Left lung (tissue), 10 donors: Measurements from ENCODE around the gene CCDC61. TPM values are rescaled to one million over a fixed set of nuclear protein-coding genes. Genes with fewer than 3 reads are reported as not detected.

Experiments used
- ATAC-seq: fragments of 200-7000 bp; cut with Tn5 transposase; one replicate; pipeline ENCODE4 v1.9.1; 2020; ENCODE audit warnings: moderate library complexity
- DNase-seq, 4 donors: peaks; one replicate each; pipeline ENCODE4 v3.0.0-alpha.2; 2013 to 2020
- H3K27ac ChIP-seq, 2 donors: fragments of 200-600 bp; sonication (generic) in 1 of 2; one replicate each; pipeline versions ENCODE4 v1.5.0 to v1.8.0; 2020 to 2021
- H3K27me3 ChIP-seq, 2 donors: fragments of 200-600 bp; sonication (generic) in 1 of 2; one replicate each; pipeline versions ENCODE4 v1.5.0 to v1.8.0; 2020 to 2021
- H3K36me3 ChIP-seq, 2 donors: fragments of 200-600 bp; sonication (generic) in 1 of 2; one replicate each; pipeline versions ENCODE4 v1.5.0 to v1.8.0; 2020 to 2021
- H3K4me1 ChIP-seq, 2 donors: fragments of 200-600 bp; one replicate each; pipeline ENCODE4 v1.8.0; 2021
- H3K4me3 ChIP-seq, 2 donors: fragments of 200-600 bp; sonication (generic) in 1 of 2; one replicate each; pipeline versions ENCODE4 v1.5.0 to v1.8.0; 2020 to 2021; ENCODE audit warnings: mild to moderate bottlenecking in 1 of 2
- H3K9me3 ChIP-seq, 2 donors: fragments of 200-600 bp; sonication (generic) in 1 of 2; one replicate each; pipeline versions ENCODE4 v1.5.0 to v1.8.0; 2020 to 2021
- intact Hi-C, 2 donors: fragments of 100-400 bp; cut with DNase I; formaldehyde crosslinking; loops; one replicate each; pipeline versions ENCODE4 v1.11.2 to v1.14.2; 2022
- polyA plus RNA-seq, 6 donors: library from polyadenylated mRNA; unstranded; fragments of 120-200 nt; gene quantifications; one replicate each; pipeline ENCODE4 v1.2.1, GENCODE V29; 2013; ENCODE audit not compliant: insufficient read length in 6 of 6
- total RNA-seq, 2 donors: library from RNA; stranded (reverse); fragmentation: NEBNext Ultra II Directional; extraction: Animal tissue kit (Norgen Biotek cat#: 25700); gene quantifications; one replicate each; pipeline ENCODE4 v1.2.1, GENCODE V29; 2021
- TF ChIP-seq, protein P1 (sequence below), 2 donors: fragments of 200-600 bp; sonication (generic) in 1 of 2; IDR thresholded peaks; one replicate each; pipeline versions ENCODE4 v1.5.0 to v1.8.0; 2021; ENCODE audit warnings: antibody characterized with exemption in 2 of 2
- donor health status: DM: no; HTN: yes; CAD: no.
- donor health status: DM: no; HTN: no; CAD: no.

Gene CCDC61
- total and polyA plus RNA-seq, 8 donors, result 12.1 to 17.3 (median 15.1) TPM

GRCh38 chr19:45998834-45999233, 3.6 kb downstream of the CCDC61 start:
- H3K36me3 ChIP-seq, result peaks cover 0 to 13% of the 10 kb centered on the region in 2 donors
- intact Hi-C loops, result no loop called here
- no peak overlapping the region for H3K4me3 ChIP-seq
- DNase-seq, result no peak
- ATAC-seq, result no peak
- H3K9me3 ChIP-seq, result no peaks in the 10 kb centered on the region
- H3K27ac ChIP-seq, result no peak overlapping the region
- peaks cover 0 to 19% of the 10 kb centered on the region in 2 donors for H3K27me3 ChIP-seq
- TF ChIP-seq, protein P1, sequence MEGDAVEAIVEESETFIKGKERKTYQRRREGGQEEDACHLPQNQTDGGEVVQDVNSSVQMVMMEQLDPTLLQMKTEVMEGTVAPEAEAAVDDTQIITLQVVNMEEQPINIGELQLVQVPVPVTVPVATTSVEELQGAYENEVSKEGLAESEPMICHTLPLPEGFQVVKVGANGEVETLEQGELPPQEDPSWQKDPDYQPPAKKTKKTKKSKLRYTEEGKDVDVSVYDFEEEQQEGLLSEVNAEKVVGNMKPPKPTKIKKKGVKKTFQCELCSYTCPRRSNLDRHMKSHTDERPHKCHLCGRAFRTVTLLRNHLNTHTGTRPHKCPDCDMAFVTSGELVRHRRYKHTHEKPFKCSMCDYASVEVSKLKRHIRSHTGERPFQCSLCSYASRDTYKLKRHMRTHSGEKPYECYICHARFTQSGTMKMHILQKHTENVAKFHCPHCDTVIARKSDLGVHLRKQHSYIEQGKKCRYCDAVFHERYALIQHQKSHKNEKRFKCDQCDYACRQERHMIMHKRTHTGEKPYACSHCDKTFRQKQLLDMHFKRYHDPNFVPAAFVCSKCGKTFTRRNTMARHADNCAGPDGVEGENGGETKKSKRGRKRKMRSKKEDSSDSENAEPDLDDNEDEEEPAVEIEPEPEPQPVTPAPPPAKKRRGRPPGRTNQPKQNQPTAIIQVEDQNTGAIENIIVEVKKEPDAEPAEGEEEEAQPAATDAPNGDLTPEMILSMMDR (IDR thresholded peaks at IDR 0.05), result no peak
- peaks cover 0 to 30% of the 10 kb centered on the region in 2 donors for H3K4me1 ChIP-seq

DNA sequence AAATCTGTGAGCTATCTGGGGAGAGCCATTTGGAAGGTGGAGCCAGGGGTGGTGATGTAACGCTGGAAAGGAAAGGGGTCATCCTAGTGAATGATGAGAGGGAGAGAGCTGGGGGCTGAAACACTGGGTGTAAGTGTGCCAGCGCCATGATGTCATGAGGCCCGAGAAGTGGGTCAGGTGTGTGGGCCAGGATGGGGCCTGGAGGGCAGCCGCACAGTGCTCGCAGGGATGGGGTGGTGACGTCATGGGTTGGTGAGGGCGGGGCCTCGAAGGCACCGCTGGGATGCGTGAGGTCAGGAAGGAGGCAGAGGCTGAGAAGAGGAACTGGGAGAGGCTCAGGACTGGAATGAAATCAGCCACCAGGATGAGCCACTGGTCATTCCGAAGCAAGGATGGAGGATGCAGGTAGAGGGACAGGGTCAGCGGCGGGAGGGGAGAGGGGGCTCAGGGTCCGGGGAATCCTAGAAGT, 4.4 kb downstream of the CCDC61 start:
- peaks cover 0 to 26% of the 10 kb centered on the region in 2 donors for H3K4me1 ChIP-seq
- H3K36me3 ChIP-seq, result peaks cover 0 to 17% of the 10 kb centered on the region in 2 donors
- intact Hi-C loops, result no loop called here
- H3K9me3 ChIP-seq, result no peaks in the 10 kb centered on the region
- no peak overlapping the region for H3K4me3 ChIP-seq
- DNase-seq (peak in 1 of 4 donors; percentile 79), ATAC-seq (no peak)
- H3K27ac ChIP-seq, result no peak overlapping the region
- H3K27me3 ChIP-seq, result peaks cover 0 to 19% of the 10 kb centered on the region in 2 donors
- TF ChIP-seq, protein P1 (IDR thresholded peaks at IDR 0.05), result no peak

DNA sequence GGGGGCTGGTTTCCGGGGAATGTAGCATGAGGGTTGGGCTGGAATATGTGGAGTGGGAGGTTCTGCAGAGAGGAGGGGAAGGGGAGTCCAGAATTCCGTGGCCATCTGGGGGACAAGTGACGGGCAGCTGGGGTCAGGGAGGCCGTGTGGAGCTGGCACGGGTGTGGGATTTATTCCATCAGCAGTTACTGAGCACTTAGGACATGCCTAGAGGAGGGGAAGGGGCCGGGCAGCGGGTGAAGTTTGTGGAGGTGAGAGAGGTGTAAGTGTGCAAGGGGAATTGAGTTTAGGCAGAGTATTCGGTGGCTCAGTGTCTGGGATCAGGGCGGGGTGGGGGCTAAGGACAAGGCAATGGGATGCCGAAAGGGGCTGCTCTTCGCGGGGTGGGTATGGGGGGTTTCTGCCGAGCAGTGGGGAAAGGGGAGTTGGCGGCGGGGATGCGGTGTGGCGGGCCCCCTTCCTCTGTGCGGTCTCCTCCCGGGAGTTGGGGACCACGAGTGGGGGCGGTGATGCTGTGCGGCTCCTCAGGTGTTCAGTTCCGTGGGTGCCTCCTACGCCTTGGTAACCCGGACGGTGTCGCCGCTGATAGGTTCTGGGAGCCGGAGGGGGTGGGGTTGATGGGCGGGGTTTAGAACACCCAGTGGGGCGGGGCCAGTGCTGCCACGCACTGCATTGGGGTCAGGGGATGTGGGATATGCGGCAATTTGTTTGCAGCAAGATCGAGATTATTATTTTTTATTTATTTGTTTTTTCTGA, 5.4 kb downstream of the CCDC61 start:
- H3K9me3 ChIP-seq, result no peaks in the 10 kb centered on the region
- no peak overlapping the region for H3K27ac ChIP-seq
- ATAC-seq, result peak; percentile 95
- H3K36me3 ChIP-seq, result peaks cover 0 to 19% of the 10 kb centered on the region in 2 donors
- intact Hi-C loops, result no loop called here
- peaks cover 0 to 19% of the 10 kb centered on the region in 2 donors for H3K27me3 ChIP-seq
- DNase-seq, result peak in 1 of 4 donors; percentile 83
- no peak overlapping the region for H3K4me3 ChIP-seq
- peaks cover 0 to 25% of the 10 kb centered on the region in 2 donors for H3K4me1 ChIP-seq
- TF ChIP-seq, protein P1 (IDR thresholded peaks at IDR 0.05), result no peak

DNA sequence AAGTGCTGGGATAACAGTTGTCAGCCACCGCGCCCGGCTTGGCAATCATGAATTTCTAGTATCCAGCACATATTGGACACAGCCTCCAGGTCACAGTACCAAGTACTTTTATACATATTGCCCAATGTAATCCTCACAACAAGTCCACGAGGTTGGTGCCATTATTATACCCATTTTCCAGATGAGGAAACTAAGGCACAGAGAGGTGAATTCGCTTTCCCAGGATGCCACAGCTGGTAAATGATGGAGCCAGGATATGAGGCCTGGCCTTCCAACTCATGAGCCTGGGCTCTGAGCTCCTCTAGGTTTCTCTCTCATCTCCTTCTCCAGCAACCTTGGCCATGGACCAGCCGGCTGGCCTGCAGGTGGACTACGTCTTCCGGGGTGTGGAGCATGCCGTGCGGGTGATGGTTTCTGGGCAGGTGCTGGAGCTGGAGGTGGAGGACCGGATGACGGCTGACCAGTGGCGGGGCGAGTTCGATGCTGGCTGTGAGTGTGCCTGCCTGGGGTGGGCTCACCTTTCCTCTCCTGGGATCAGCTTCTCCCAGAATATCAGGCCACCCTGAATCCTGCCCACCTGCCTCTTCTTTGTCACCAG, 7.5 kb downstream of the CCDC61 start:
- Histone ChIP-seq H3K36me3 (peaks cover 0 to 28% of the 10 kb centered on the region in 2 donors), H3K4me1 (peaks cover 0 to 11% of the 10 kb centered on the region in 2 donors), H3K27ac (no peak overlapping the region), H3K27me3 (peaks cover 0 to 19% of the 10 kb centered on the region in 2 donors), H3K4me3 (no peak overlapping the region), H3K9me3 (no peaks in the 10 kb centered on the region)
- ATAC-seq (no peak), DNase-seq (peak in 1 of 4 donors; percentile 62)
- intact Hi-C loops, result no loop called here
- TF ChIP-seq, protein P1 (IDR thresholded peaks at IDR 0.05), result no peak

GRCh38 chr19:46006411-46006810, 11.1 kb downstream of the CCDC61 start:
- H3K9me3 ChIP-seq, result no peaks in the 10 kb centered on the region
- H3K27me3 ChIP-seq, result no peaks in the 10 kb centered on the region
- H3K4me3 ChIP-seq, result no peak overlapping the region
- TF ChIP-seq, protein P1 (IDR thresholded peaks at IDR 0.05), result no peak
- DNase-seq (peak in 1 of 4 donors; percentile 50), ATAC-seq (no peak)
- H3K36me3 ChIP-seq, result peaks cover 0 to 39% of the 10 kb centered on the region in 2 donors
- H3K27ac ChIP-seq, result no peak overlapping the region
- peaks cover 0 to 3% of the 10 kb centered on the region in 2 donors for H3K4me1 ChIP-seq
- intact Hi-C loops, result no loop called here
